Astrocyte (in vitro differentiated cells and primary cell): Measurements from ENCODE around the gene ADAMTS3. TPM values are rescaled to one million over a fixed set of nuclear protein-coding genes. Genes with fewer than 3 reads are reported as not detected.

Source experiments
- DNase-seq: peaks from one replicate; pipeline ENCODE4 v3.0.0-alpha.2; 2010; ENCODE audit warnings: low read depth
- FAIRE-seq: peaks from 2 replicates; lab custom pipeline; 2011; peaks lifted over from hg19 to GRCh38; lab: Jason Lieb, UNC
- H2AFZ ChIP-seq: 2 replicates; pipeline ENCODE4 v1.6.0; 2012; ENCODE audit warnings: low read depth, low read length, inconsistent platforms
- H3K27ac ChIP-seq: 2 replicates; pipeline ENCODE4 v1.5.1; 2011; ENCODE audit warnings: low read depth, low read length, inconsistent platforms
- H3K27me3 ChIP-seq: 2 replicates; pipeline ENCODE4 v1.6.0; 2011; ENCODE audit warnings: low read length, inconsistent platforms; ENCODE audit not compliant: insufficient read depth
- H3K36me3 ChIP-seq: 2 replicates; pipeline ENCODE4 v1.5.1; 2011; ENCODE audit warnings: low read length, inconsistent platforms; ENCODE audit not compliant: insufficient read depth
- H3K4me1 ChIP-seq: 2 replicates; pipeline ENCODE4 v1.5.1; 2011; ENCODE audit warnings: low read length, inconsistent platforms; ENCODE audit not compliant: insufficient read depth
- H3K4me2 ChIP-seq: 2 replicates; pipeline ENCODE4 v1.6.0; 2012; ENCODE audit warnings: low read length, inconsistent platforms
- H3K4me3 ChIP-seq: 2 replicates; pipeline ENCODE4 v1.5.1; 2011; ENCODE audit warnings: low read depth, mild to moderate bottlenecking, low read length, inconsistent platforms; ENCODE audit not compliant: insufficient read depth
- H3K79me2 ChIP-seq: 2 replicates; pipeline ENCODE4 v1.6.0; 2012; ENCODE audit warnings: mild to moderate bottlenecking, low read length, inconsistent platforms; ENCODE audit not compliant: insufficient read depth
- H3K9ac ChIP-seq: 2 replicates; pipeline ENCODE4 v1.6.0; 2012; ENCODE audit warnings: mild to moderate bottlenecking, low read length, inconsistent platforms
- H3K9me3 ChIP-seq: 2 replicates; pipeline ENCODE4 v1.5.1; 2012; ENCODE audit warnings: low read depth, mild to moderate bottlenecking, low read length, inconsistent platforms; ENCODE audit not compliant: insufficient read depth
- H4K20me1 ChIP-seq: 2 replicates; pipeline ENCODE4 v1.6.0; 2012; ENCODE audit warnings: low read length, inconsistent platforms; ENCODE audit not compliant: insufficient read depth
- H3K27ac Mint-ChIP-seq: one replicate; pipeline ENCODE4 v1.8.0; 2021; ENCODE audit warnings: mild to moderate bottlenecking, mixed read lengths; ENCODE audit not compliant: unreplicated experiment
- H3K27me3 Mint-ChIP-seq: one replicate; pipeline ENCODE4 v1.8.0; 2021; ENCODE audit warnings: low read depth, mixed read lengths; ENCODE audit not compliant: unreplicated experiment
- H3K36me3 Mint-ChIP-seq: one replicate; pipeline ENCODE4 v1.8.0; 2021; ENCODE audit warnings: low read depth, mixed read lengths; ENCODE audit not compliant: unreplicated experiment
- H3K4me1 Mint-ChIP-seq: one replicate; pipeline ENCODE4 v1.8.0; 2021; ENCODE audit warnings: low read depth, mixed read lengths; ENCODE audit not compliant: unreplicated experiment
- H3K4me3 Mint-ChIP-seq: one replicate; pipeline ENCODE4 v1.8.0; 2021; ENCODE audit warnings: mild to moderate bottlenecking, moderate library complexity, mixed read lengths; ENCODE audit not compliant: unreplicated experiment
- H3K9me3 Mint-ChIP-seq: one replicate; pipeline ENCODE4 v1.8.0; 2021; ENCODE audit warnings: mild to moderate bottlenecking, mixed read lengths; ENCODE audit not compliant: unreplicated experiment
- EZH2 ChIP-seq: IDR thresholded peaks from 2 replicates; pipeline ENCODE4 v1.6.1; 2012; ENCODE audit warnings: mild to moderate bottlenecking, low read length, inconsistent platforms; ENCODE audit not compliant: insufficient read depth
- total RNA-seq: library from RNA; stranded (reverse); gene quantifications from 2 replicates; pipeline ENCODE4 v1.2.1, GENCODE V29; 2021
- TF ChIP-seq, protein P1 (sequence below): IDR thresholded peaks from 2 replicates; pipeline ENCODE4 v1.5.1; 2011; ENCODE audit warnings: low read depth, mild to moderate bottlenecking, inconsistent platforms, low read length, moderate library complexity; ENCODE audit not compliant: insufficient read depth

ADAMTS3 gene
- total RNA-seq, 1 donor from 2014 or later = 4.2 TPM

GRCh38 chr4:72525938-72526337, 43.1 kb downstream of the ADAMTS3 start:
- DNase-seq = peak; percentile 84

GRCh38 chr4:72522440-72522839, 46.6 kb downstream of the ADAMTS3 start:
- H3K9me3 Mint-ChIP-seq = peaks cover 6% of the 10 kb centered on the region
- no peaks in the 10 kb centered on the region for H3K36me3 Mint-ChIP-seq
- Histone ChIP-seq H3K9me3 (no peaks in the 10 kb centered on the region), H3K27me3 (no peaks in the 10 kb centered on the region), H3K4me3 (no peak overlapping the region), H3K9ac (no peak overlapping the region), H3K36me3 (no peaks in the 10 kb centered on the region), H4K20me1 (no peaks in the 10 kb centered on the region), H3K79me2 (no peaks in the 10 kb centered on the region), H3K4me1 (peaks cover 8% of the 10 kb centered on the region), H3K4me2 (no peak overlapping the region), H2AFZ (no peak overlapping the region), H3K27ac (no peak overlapping the region)
- TF ChIP-seq, protein P1, sequence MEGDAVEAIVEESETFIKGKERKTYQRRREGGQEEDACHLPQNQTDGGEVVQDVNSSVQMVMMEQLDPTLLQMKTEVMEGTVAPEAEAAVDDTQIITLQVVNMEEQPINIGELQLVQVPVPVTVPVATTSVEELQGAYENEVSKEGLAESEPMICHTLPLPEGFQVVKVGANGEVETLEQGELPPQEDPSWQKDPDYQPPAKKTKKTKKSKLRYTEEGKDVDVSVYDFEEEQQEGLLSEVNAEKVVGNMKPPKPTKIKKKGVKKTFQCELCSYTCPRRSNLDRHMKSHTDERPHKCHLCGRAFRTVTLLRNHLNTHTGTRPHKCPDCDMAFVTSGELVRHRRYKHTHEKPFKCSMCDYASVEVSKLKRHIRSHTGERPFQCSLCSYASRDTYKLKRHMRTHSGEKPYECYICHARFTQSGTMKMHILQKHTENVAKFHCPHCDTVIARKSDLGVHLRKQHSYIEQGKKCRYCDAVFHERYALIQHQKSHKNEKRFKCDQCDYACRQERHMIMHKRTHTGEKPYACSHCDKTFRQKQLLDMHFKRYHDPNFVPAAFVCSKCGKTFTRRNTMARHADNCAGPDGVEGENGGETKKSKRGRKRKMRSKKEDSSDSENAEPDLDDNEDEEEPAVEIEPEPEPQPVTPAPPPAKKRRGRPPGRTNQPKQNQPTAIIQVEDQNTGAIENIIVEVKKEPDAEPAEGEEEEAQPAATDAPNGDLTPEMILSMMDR = no peak
- no peak for TF ChIP-seq EZH2
- H3K4me3 Mint-ChIP-seq = no peak overlapping the region
- no peaks in the 10 kb centered on the region for H3K27me3 Mint-ChIP-seq
- H3K4me1 Mint-ChIP-seq = peaks cover 4% of the 10 kb centered on the region
- FAIRE-seq = no peak
- DNase-seq = no peak
- H3K27ac Mint-ChIP-seq = no peak overlapping the region

More at GRCh38 chr4:72525938-72526337, 43.1 kb downstream of the ADAMTS3 start:
- H2AFZ ChIP-seq = no peak overlapping the region
- peak overlapping the region; percentile 61 for H3K4me2 ChIP-seq
- H3K27me3 Mint-ChIP-seq = no peaks in the 10 kb centered on the region
- H3K27me3 ChIP-seq = no peaks in the 10 kb centered on the region
- peaks cover 2% of the 10 kb centered on the region for H3K9me3 Mint-ChIP-seq
- no peak for TF ChIP-seq EZH2
- TF ChIP-seq, protein P1 = no peak
- no peak for FAIRE-seq
- H3K36me3 Mint-ChIP-seq = no peaks in the 10 kb centered on the region
- H3K79me2 ChIP-seq = no peaks in the 10 kb centered on the region
- H3K36me3 ChIP-seq = no peaks in the 10 kb centered on the region
- peaks cover 4% of the 10 kb centered on the region for H3K4me1 Mint-ChIP-seq
- H3K9me3 ChIP-seq = no peaks in the 10 kb centered on the region
- H3K27ac ChIP-seq = no peak overlapping the region
- H3K4me3 ChIP-seq = no peak overlapping the region
- no peaks in the 10 kb centered on the region for H4K20me1 ChIP-seq
- no peak overlapping the region for H3K9ac ChIP-seq
- H3K4me3 Mint-ChIP-seq = no peak overlapping the region
- peaks cover 8% of the 10 kb centered on the region for H3K4me1 ChIP-seq
- H3K27ac Mint-ChIP-seq = no peak overlapping the region

DNA sequence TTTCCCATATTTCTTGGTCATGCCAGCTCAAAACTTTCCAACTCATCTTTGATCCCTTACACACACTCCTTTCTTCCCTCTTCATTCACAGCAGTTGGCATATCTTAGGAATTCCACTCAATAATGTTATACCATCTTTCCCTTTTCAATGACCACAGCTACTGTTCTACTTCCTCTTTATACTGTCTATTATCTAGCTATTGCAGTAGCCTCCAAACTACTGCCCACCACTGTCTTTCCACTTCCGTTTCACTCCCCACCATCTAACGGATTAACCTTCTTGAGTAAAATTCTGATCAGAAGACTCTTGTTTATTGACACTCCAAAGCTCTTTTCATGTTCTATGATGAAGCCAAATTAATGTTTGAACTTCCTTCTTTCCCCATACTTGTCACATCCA, 55.8 kb downstream of the ADAMTS3 start:
- no peak overlapping the region for H3K4me3 ChIP-seq
- TF ChIP-seq, protein P1 = no peak
- no peak for TF ChIP-seq EZH2
- H3K27ac ChIP-seq = no peak overlapping the region
- H2AFZ ChIP-seq = no peak overlapping the region
- H3K9me3 Mint-ChIP-seq = peaks cover 4% of the 10 kb centered on the region
- H3K36me3 ChIP-seq = no peaks in the 10 kb centered on the region
- H3K4me1 Mint-ChIP-seq = no peaks in the 10 kb centered on the region
- no peak for FAIRE-seq
- DNase-seq = no peak
- H3K27me3 ChIP-seq = no peaks in the 10 kb centered on the region
- H3K79me2 ChIP-seq = no peaks in the 10 kb centered on the region
- H3K27me3 Mint-ChIP-seq = no peaks in the 10 kb centered on the region
- H4K20me1 ChIP-seq = no peaks in the 10 kb centered on the region
- H3K4me3 Mint-ChIP-seq = no peak overlapping the region
- H3K9me3 ChIP-seq = no peaks in the 10 kb centered on the region
- H3K4me2 ChIP-seq = no peak overlapping the region
- no peaks in the 10 kb centered on the region for H3K4me1 ChIP-seq
- H3K27ac Mint-ChIP-seq = no peak overlapping the region
- no peak overlapping the region for H3K9ac ChIP-seq
- H3K36me3 Mint-ChIP-seq = peaks cover 2% of the 10 kb centered on the region
